Retinal pigment epithelial cell (primary cell): Measurements from ENCODE around the gene PATJ.
"Not testable (repeated sequence)": the region's sequence is repeated elsewhere in the genome, so short reads cannot be mapped to it uniquely, and the experiment has no call there.

Experiments used
- DNase-seq: peaks from one replicate; pipeline ENCODE4 v3.0.0-alpha.2; 2010; ENCODE audit warnings: low read depth
- H3K4me3 ChIP-seq: 2 replicates; pipeline ENCODE4 v1.5.1; 2011; ENCODE audit warnings: mild to moderate bottlenecking, low read length, control low read depth, moderate library complexity
- TF ChIP-seq, protein P1 (sequence below): conservative IDR thresholded peaks from 2 replicates; pipeline ENCODE4 v1.5.1; 2011; ENCODE audit warnings: low read depth, low read length, control low read depth, inconsistent platforms

PATJ gene

DNA sequence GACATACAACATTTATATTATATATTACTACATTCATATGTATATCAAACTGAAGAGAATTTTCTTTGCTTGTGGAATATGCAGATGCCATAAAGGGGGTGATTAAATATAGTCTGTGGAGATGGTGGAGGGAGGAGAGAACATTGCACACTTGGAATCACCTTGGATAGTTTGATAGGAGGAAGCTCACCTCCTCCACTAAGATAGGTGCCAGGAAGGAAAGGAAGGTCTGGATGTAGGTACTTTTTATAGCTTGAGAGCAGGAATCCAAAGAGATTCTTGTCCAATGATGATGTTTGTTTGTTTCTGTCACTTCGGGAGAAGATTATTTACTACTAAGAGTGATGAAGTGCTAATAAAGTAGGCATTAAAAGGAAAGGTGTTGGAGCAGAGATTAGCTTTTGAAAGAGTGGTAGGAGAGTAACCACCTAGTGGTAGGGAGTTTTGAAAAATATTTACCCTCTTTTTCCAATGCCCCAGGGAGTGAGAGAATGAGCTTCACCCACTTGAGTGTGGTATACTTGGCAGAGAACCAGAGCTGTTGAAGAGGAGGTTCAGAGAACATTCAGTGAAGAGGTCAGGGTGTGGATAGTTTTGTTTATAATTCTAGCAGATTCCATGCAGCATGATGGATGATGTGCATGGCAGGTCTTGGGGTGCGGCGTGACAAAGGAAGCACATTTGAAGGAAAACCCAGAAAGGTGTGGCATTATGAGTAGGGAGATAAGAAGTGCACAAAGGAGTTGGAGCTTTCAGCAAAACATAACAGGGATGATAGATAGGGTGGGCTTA lies 145.0 kb downstream of the PATJ start:
- no peak for DNase-seq
- H3K4me3 ChIP-seq, result no peak overlapping the region
- TF ChIP-seq, protein P1, sequence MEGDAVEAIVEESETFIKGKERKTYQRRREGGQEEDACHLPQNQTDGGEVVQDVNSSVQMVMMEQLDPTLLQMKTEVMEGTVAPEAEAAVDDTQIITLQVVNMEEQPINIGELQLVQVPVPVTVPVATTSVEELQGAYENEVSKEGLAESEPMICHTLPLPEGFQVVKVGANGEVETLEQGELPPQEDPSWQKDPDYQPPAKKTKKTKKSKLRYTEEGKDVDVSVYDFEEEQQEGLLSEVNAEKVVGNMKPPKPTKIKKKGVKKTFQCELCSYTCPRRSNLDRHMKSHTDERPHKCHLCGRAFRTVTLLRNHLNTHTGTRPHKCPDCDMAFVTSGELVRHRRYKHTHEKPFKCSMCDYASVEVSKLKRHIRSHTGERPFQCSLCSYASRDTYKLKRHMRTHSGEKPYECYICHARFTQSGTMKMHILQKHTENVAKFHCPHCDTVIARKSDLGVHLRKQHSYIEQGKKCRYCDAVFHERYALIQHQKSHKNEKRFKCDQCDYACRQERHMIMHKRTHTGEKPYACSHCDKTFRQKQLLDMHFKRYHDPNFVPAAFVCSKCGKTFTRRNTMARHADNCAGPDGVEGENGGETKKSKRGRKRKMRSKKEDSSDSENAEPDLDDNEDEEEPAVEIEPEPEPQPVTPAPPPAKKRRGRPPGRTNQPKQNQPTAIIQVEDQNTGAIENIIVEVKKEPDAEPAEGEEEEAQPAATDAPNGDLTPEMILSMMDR, result no peak

DNA sequence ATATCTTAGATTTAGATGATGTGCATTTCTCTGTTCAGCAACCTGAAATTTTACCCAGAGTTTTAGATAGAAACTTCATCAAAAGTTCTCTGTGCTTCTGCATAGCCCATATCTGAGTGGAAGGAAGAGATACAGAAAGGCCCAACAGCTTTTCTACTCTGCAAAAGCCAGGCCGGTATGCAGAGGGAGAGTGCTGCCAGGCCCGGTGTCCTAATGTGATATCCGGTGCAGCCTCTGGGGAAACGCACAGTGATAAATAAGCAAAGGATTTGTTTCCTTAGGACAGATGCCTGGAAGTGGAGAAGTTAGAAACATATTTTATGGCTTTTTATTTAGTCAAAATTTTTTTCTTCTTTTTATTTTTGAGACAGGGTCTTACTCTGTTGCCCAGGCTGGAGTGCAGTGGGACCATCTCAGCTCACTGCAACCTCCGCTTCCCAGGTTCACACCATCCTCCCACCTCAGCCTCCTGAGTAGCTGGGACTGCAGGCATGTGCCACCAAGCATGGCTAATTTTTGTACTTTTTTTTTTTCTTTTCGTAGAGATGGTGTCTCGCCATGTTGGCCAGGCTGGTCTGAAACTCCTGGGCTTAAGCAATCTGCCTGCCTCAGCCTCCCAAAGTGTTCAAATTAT lies 145.8 kb downstream of the PATJ start:
- TF ChIP-seq, protein P1, result no peak
- H3K4me3 ChIP-seq, result no peak overlapping the region
- no peak for DNase-seq

DNA sequence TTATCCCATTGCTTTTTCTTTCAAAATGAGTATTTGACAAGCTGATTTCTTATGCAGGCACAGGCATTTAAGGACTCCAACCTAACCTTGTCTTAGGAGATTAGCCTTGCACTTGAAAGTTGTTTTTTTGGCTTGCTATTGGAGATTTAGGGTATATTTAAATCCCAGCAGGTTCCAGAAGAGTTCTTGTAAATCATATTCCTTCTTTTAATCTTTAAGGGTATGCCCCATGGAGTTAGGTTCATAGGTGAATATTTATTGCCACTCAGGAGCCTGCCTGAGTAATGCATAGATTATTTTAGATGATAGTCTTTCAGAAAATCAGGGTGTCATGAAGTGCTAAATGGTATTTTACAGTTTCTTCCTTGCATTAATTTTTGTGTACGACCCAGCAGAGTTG lies 146.5 kb downstream of the PATJ start:
- no peak overlapping the region for H3K4me3 ChIP-seq
- TF ChIP-seq, protein P1, result no peak
- DNase-seq, result no peak

DNA sequence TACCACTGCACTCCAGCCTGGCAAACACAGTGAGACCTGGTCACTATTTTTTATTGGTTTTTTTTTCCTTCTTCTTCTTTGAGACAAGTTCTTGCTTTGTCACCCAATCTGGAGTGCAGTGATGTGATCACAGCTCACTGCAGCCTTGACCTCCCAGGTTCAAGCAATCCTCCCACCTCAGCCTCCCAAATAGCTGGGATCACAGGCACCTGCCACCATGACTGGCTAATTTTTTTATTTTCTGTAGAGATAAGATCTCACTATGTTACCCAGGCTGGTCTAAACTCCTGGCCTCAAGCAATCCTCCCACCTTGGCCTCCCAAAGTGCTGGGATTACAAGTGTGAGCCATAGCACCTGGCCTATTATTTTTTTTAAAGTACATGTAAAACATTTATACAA lies 148.2 kb downstream of the PATJ start:
- not testable (repeated sequence) for DNase-seq

DNA sequence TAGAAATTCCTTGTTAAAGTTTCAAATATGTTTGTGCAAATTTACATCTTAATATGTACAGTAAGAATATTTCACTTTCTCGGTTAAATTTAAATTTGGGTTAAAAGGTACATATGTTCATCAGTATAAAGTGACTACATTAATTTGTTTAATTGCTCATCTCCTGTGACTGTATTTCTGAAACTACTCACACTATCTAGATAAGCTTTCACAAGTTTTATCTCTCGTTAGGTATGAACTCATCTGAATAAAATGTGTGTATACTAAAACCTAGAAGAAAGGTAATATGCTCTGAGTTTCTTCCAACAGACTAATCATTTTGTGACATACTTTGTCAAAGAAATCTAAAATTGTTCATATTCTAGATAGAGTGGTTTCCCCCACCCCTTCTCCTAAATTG lies 150.7 kb downstream of the PATJ start:
- TF ChIP-seq, protein P1, result no peak
- H3K4me3 ChIP-seq, result no peak overlapping the region
- no peak for DNase-seq

More for the DNA sequence above, 148.2 kb downstream of the PATJ start:
- not testable (repeated sequence) for H3K4me3 ChIP-seq

DNA sequence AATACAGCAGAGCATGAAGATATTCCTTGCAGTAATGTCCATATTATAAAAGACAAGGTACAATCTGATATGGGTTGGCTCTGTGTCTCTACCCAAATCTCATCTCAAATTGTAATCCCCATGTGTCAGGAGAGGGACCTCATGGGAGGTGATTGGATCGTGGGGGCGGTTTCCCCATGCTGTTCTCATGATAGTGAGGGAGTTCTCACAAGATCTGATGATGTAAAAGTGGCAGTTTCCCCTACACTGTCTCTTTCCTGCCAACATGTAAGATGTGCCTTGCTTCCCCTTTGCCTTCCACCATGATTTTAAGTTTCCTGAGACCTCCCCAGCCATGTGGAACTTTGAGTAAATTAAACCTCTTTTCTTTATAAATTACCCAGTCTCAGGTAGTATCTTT lies 152.0 kb downstream of the PATJ start:
- H3K4me3 ChIP-seq, DNase-seq: not testable (repeated sequence)

DNA sequence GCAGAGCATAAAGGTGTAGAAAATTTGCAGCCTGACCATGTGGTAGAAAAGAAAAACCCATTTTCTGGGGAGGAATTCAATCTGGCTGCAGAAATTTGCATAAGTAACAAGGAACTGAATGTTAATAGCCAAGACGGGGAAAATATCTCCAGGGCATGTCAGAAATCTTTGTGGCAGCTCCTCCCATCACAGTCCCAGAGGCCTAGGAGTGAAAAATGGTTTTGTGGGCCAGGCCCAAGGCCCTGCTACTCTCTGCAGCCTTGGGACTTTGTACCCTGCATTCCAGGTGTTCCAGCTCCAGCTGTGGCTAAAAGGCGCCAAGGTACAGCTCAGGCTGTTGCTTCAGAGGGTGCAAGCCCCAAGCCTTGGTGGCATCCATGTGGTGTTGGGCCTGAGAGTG lies 152.9 kb downstream of the PATJ start:
- TF ChIP-seq, protein P1, result no peak
- H3K4me3 ChIP-seq, result no peak overlapping the region

DNA sequence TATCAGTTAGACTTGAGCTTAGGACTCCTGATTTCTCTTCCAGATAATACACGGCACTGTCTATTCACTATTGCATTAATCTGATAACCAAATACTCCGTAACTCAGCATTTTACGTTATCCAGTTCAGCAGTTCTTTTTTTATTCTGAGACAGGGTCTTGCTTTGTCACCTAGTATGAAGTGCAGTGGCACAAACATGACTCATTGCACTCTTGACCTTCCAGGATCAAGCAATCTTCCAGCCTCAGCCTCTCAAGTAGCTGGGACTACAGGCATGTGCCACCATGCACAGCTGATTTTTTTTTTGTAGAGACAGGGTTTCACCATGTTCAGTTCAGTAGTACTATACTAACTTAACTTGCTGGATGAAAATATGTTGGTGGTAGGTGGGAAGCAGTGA lies 156.4 kb downstream of the PATJ start:
- DNase-seq, result no peak
- no peak overlapping the region for H3K4me3 ChIP-seq
- TF ChIP-seq, protein P1, result no peak

More for the DNA sequence above, 152.9 kb downstream of the PATJ start:
- DNase-seq, result no peak
